HFFc6 (cell line): Measurements from ENCODE around the gene TENM4. TPM values are rescaled to one million over a fixed set of nuclear protein-coding genes. Genes with fewer than 3 reads are reported as not detected.

Source experiments
- DNase-seq: peaks from one replicate; pipeline ENCODE4 v3.0.0-alpha.2; 2018
- H3K27ac Mint-ChIP-seq: 2 replicates; pipeline ENCODE4 v1.8.0; 2020; ENCODE audit warnings: mild to moderate bottlenecking, mixed read lengths
- H3K27me3 Mint-ChIP-seq: 2 replicates; pipeline ENCODE4 v1.8.0; 2021; ENCODE audit warnings: mild to moderate bottlenecking, moderate library complexity, mixed read lengths; ENCODE audit not compliant: insufficient read depth
- H3K36me3 Mint-ChIP-seq: 2 replicates; pipeline ENCODE4 v1.8.0; 2021; ENCODE audit warnings: low read depth, mixed read lengths
- H3K4me1 Mint-ChIP-seq: 2 replicates; pipeline ENCODE4 v1.8.0; 2020; ENCODE audit warnings: low read depth, mixed read lengths
- H3K4me3 Mint-ChIP-seq: 2 replicates; pipeline ENCODE4 v1.8.0; 2020; ENCODE audit warnings: mild to moderate bottlenecking, moderate library complexity, mixed read lengths
- H3K9me3 Mint-ChIP-seq: 2 replicates; pipeline ENCODE4 v1.8.0; 2020; ENCODE audit warnings: mild to moderate bottlenecking, mixed read lengths
- total RNA-seq, 6 experiments: library from RNA; stranded (reverse); fragmentation: NEBNext Ultra II Directional; extraction: Animal tissue kit (Norgen Biotek cat#: 25700); gene quantifications; 2 replicates in 1 of 6; 3 replicates in 5 of 6; pipeline ENCODE4 v1.2.3, GENCODE V29; 2021
- TF ChIP-seq, protein P1 (sequence below): fragments of 200-600 bp; sonication (generic); IDR thresholded peaks from 2 replicates; pipeline ENCODE4 v1.5.0; 2021; ENCODE audit warnings: antibody characterized with exemption, mild to moderate bottlenecking

Gene TENM4
- total RNA-seq, 6 experiments from 2014 or later: 20.9 to 45.5 (median 26.5) TPM

DNA sequence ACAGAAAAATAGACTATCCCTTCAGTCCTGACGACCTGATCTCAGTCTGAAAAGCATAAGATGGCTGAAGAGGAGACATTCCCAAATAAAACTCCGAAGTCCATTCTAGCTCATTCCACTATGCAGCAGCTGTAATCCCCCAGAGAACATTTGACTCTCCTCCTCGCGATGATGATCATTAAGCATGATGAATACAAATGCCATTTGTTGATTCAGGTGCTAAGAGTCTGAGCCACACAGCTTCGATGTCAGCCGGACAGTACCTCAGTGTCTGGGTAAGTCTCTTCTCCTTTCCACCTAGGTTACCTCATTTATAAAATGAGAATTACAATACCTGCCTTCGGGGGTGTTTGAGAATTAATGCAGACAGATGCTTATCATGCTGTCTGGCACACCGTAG is 94.8 kb downstream of the TENM4 start:
- Mint-ChIP-seq H3K9me3 (no peaks in the 10 kb centered on the region), H3K27ac (no peak overlapping the region), H3K36me3 (no peaks in the 10 kb centered on the region; the same call in none of the 2 replicates), H3K27me3 (no peaks in the 10 kb centered on the region), H3K4me1 (peaks cover 5% of the 10 kb centered on the region), H3K4me3 (no peak overlapping the region)
- DNase-seq: no peak
- TF ChIP-seq, protein P1, sequence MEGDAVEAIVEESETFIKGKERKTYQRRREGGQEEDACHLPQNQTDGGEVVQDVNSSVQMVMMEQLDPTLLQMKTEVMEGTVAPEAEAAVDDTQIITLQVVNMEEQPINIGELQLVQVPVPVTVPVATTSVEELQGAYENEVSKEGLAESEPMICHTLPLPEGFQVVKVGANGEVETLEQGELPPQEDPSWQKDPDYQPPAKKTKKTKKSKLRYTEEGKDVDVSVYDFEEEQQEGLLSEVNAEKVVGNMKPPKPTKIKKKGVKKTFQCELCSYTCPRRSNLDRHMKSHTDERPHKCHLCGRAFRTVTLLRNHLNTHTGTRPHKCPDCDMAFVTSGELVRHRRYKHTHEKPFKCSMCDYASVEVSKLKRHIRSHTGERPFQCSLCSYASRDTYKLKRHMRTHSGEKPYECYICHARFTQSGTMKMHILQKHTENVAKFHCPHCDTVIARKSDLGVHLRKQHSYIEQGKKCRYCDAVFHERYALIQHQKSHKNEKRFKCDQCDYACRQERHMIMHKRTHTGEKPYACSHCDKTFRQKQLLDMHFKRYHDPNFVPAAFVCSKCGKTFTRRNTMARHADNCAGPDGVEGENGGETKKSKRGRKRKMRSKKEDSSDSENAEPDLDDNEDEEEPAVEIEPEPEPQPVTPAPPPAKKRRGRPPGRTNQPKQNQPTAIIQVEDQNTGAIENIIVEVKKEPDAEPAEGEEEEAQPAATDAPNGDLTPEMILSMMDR: no peak

DNA sequence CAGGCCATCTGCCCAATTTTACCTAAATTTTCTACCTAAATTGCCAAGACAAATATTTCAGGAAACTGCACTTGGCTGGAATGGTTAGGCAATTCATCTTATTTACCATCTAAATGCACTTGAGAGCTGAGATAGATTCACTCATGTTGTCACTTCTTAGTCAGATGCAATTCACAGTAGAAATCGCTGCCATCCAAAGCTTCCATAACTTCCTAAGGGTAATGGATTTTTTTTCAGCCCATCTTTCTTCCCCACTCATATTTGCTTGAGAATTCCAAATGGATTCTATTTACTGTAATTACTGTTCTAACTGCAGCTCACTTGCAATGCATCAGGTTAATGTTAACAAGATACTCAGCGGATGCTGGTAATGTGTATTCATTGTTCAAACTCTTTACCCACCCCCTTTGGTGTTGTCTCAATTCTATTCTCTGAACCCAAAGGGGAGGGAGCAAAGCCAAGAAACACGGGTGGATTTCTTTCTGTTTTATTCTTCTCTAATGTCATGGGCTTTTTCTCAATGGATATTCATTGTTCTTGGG is 96.0 kb downstream of the TENM4 start:
- no peak overlapping the region for H3K4me3 Mint-ChIP-seq
- no peak overlapping the region for H3K27ac Mint-ChIP-seq
- DNase-seq: no peak
- H3K27me3 Mint-ChIP-seq: no peaks in the 10 kb centered on the region; the same call in 1 of the 2 replicates
- H3K4me1 Mint-ChIP-seq: peaks cover 5% of the 10 kb centered on the region
- TF ChIP-seq, protein P1: no peak
- H3K9me3 Mint-ChIP-seq: no peaks in the 10 kb centered on the region
- no peaks in the 10 kb centered on the region; the same call in none of the 2 replicates for H3K36me3 Mint-ChIP-seq

DNA sequence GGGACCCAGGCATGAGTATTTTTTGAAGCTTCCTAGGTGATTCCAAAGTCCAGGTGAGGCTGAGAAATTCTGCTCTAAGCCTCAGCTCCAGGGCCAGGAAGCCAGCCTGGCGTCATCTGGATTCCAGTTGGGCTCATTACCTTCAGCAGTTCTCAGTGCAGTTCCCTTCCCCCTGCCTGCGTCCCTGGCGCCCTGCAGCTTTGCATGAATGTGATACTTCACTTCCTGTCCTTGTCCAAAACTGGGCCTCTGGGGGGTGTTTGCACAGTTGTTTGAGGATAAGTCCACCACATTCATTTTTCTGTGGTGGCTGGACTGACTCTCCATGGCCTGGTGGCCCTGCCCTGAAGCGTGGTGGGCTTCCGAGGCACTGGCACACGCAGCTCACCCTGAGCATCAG is 98.1 kb downstream of the TENM4 start:
- no peak for DNase-seq
- TF ChIP-seq, protein P1: no peak
- Mint-ChIP-seq H3K36me3 (no peaks in the 10 kb centered on the region; the same call in none of the 2 replicates), H3K27ac (no peak overlapping the region), H3K4me3 (no peak overlapping the region), H3K4me1 (no peaks in the 10 kb centered on the region), H3K27me3 (no peaks in the 10 kb centered on the region; the same call in 1 of the 2 replicates), H3K9me3 (no peaks in the 10 kb centered on the region)

DNA sequence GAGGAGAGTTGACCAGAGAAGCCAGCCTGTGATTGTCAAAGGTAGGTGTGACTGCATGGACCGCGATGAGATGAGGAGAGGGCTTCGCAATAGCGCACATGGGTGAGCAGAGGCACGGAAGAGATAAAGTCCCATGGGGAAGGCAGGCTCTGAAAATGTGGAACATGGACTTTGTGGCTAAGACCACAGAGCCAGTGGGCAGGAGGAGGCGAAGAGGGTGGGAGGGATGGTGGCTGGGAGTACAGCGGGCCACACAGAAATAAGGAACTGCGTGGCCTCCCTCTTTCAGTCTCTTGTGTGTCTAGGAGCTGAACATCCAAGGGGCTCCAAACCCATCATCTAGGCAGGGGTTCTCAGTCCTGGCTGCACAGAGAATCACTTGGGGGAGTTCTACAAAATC is 98.6 kb downstream of the TENM4 start:
- no peaks in the 10 kb centered on the region for H3K9me3 Mint-ChIP-seq
- no peaks in the 10 kb centered on the region for H3K4me1 Mint-ChIP-seq

DNA sequence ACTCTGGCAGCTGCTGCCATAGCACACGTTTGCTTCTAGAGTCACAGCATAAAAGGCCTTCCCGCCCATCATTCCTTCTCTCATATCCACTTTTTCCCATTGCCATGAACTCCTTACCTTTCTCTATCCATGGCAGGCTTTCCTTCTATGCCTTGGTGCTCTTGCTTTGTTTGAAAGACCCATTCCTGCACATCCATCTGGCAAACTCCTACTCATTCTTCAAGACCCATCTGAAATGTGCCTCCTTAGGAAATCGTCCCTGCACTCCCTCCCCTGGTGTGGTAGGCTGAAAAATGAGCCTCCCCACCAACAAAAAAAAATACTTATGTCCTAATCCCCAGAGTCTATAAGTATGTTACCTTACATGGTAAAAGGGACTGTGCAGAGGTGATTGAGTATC is 100.3 kb downstream of the TENM4 start:
- DNase-seq: no peak
- no peaks in the 10 kb centered on the region for H3K9me3 Mint-ChIP-seq
- no peaks in the 10 kb centered on the region for H3K4me1 Mint-ChIP-seq

More for the DNA sequence above, 98.6 kb downstream of the TENM4 start:
- Mint-ChIP-seq H3K4me3 (no peak overlapping the region), H3K27me3 (no peaks in the 10 kb centered on the region; the same call in 1 of the 2 replicates), H3K36me3 (no peaks in the 10 kb centered on the region; the same call in none of the 2 replicates), H3K27ac (no peak overlapping the region)
- TF ChIP-seq, protein P1: no peak
- DNase-seq: no peak

More for the DNA sequence above, 100.3 kb downstream of the TENM4 start:
- TF ChIP-seq, protein P1: no peak
- Mint-ChIP-seq H3K4me3 (no peak overlapping the region), H3K27ac (no peak overlapping the region), H3K36me3 (no peaks in the 10 kb centered on the region; the same call in none of the 2 replicates), H3K27me3 (no peaks in the 10 kb centered on the region; the same call in 1 of the 2 replicates)
